GM19328 (cell line): ENCODE measurements around the gene HES4.

ENCODE experiments used
- ATAC-seq: cut with Tn5 transposase; IDR thresholded peaks from one replicate; pipeline ENCODE4 v1.9.1; 2021; ENCODE audit warnings: mild to moderate bottlenecking, moderate library complexity; ENCODE audit not compliant: unreplicated experiment

HES4 gene

DNA sequence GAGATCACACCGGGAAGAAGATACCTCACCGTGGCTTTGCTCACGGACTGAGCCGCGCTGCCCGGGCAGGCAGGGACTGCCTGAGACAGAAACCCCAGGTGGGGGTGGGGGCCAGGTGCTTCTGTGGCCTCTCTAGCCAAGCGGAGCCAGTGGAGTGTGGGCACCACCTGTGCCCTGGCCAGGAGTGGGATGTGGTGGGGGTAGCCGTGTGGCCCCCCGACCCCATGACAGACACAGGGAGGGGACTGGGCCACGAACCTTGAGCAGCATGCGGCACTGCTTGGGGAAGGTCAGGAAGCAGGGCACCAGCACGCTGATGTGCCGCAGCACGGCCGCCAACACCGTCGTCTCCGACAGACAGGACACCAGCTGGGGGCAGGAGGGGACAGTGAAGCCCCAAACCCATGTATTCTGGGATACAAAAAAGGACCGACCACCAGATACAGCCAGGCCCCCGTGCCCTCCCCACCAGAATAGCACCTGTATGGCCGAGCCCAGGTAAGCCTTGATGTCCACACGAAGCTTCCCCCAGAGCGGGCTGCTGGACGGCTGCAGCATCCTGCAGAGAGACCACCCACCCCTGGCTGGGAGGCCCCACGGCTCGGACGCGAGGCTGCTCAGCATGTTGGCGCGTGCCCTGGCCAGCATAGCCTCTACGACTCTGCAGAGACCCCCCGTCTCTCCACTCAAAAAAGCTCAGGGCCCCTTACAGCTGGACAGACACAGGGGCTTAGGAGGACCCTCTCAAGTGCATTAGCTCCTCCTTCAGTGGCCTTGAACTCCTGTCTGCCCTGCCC, 46.2 kb downstream of the HES4 start:
- no peak for ATAC-seq

DNA sequence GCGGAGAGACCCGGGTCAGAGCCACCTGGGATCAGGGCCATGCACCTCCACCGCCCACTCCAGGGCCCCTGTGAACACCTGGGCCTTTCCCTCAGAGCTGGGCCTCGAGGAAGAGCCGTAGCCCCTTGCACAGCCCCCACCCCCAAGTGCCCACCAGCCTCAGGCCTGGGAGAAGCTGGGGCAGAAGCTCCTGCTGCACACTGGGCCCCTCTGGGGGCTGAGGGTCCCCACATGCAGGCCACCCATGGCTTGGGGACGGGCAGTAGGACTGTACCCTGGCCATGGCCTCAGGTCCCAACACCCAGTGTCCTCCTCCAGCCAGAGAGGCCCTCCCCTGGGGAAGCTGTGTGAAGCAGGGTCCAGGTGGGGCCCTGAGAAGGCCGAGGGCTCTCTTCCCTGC, 47.3 kb downstream of the HES4 start:
- no peak for ATAC-seq

DNA sequence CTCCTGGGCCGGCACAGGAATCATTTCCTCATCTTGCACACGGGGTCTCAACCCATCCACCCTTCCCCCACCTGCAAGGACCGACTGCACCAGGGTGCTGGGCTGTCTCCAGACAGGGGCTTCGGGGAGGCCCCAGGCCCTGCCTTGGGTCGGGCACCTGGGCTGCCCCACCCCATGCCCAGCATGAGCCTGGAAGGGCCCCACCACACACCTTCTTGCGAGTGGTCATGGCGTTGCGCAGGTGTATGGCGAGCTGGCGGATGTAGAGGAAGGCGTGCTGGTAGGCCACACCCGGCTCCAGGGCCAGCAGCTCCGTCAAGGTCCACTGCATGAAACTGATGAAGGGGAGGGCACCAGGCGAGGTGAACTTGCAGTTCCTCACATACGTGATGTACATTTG, 47.7 kb downstream of the HES4 start:
- ATAC-seq, result no peak

DNA sequence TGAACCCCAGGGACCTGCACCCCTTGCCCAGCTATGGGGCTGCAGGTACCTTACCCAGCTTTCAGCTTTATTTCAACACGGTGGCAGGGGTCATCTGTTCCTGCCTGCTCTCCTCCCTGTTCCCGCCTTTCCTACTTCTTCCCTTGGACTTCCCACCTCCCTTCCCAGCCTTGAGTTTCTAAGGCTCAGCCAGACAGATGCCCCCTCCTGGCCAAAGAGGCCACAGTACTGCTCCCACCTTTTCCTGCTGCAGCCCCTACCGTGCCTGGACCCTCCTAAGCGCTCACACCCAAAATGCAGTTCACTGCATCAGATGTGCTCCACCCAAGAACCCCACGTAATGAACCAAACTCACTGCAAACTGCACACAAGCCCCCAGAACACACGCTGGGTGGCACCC, 48.5 kb downstream of the HES4 start:
- no peak for ATAC-seq

DNA sequence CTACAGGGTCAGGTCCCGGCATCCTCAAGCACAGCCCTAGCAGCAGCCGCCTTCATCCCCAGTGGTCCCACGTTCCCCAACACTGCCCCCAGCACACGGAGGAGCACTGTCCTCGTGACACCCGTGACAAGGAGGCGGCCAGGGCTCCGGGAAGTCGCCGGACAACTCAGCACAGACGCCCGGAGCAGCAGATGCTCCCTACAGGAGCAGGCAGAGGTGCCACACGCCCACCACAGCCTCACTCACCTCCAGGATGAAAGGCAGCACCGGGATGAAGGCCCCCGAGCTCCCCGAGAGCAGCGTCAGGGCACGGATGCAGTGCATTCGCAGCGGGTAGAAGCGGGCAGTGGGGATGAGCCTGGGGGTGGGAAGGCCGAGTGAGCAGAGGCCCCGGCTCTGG, 49.0 kb downstream of the HES4 start:
- ATAC-seq, result no peak

DNA sequence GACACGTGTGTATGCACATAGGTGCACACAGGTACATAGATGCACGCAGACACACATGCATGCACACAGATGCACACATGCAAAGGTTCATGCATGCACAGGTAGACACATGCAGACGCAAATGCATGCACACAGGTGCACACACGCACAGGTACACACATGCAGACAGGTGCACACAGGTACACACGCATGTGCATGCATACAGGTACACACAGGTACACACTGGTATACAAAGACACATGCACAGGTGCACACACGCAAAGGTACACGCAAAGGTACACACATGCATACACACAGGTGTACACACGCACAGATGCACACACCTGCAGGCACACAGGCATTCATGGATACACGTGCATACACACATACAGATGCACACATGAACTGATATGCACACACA, 49.6 kb downstream of the HES4 start:
- no peak for ATAC-seq
